Panc1 (cell line): ENCODE data around the gene SUSD6.

Experiments
- POLR2AphosphoS5 ChIP-seq: IDR thresholded peaks from 2 replicates; pipeline ENCODE4 v1.6.1; 2012; ENCODE audit warnings: mild to moderate bottlenecking, low read depth, low read length, moderate library complexity
- REST ChIP-seq, 2 experiments: IDR thresholded peaks; 2 replicates each; pipeline ENCODE4 v1.6.1; 2011 to 2012; ENCODE audit warnings: low read depth in 2 of 2, control low read depth in 1 of 2, low read length in 1 of 2, mild to moderate bottlenecking in 1 of 2, moderate library complexity in 1 of 2; ENCODE audit not compliant: insufficient read depth in 1 of 2
- SIN3A ChIP-seq: IDR thresholded peaks from 2 replicates; pipeline ENCODE4 v1.6.1; 2012; ENCODE audit warnings: low read depth, mild to moderate bottlenecking, low read length, moderate library complexity, borderline replicate concordance; ENCODE audit not compliant: insufficient read depth
- TF ChIP-seq, protein P1 (sequence below): fragments of 450-650 bp; IDR thresholded peaks from 2 replicates; pipeline ENCODE4 v1.5.1; 2017; ENCODE audit warnings: mild to moderate bottlenecking

DNA sequence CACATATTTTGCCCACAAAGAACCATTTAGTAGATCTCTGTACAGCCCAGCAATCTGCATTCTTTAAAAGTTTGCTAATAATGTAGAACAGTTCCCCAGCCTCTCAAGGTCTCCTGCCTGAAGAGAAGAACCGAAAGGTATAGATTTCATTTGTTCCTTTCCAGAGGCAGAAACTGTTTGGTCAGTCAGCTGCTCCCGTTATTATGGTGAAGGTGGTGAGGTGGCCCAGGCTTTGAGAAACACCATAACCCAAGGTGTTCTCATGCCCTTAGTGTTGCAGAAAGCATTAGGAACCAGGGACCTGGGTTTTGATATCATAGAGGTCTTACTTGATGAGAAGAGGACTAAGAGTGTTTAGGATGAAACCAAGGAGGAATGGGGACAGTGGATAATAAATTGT lies 65.3 kb downstream of the SUSD6 start:
- TF ChIP-seq, protein P1, sequence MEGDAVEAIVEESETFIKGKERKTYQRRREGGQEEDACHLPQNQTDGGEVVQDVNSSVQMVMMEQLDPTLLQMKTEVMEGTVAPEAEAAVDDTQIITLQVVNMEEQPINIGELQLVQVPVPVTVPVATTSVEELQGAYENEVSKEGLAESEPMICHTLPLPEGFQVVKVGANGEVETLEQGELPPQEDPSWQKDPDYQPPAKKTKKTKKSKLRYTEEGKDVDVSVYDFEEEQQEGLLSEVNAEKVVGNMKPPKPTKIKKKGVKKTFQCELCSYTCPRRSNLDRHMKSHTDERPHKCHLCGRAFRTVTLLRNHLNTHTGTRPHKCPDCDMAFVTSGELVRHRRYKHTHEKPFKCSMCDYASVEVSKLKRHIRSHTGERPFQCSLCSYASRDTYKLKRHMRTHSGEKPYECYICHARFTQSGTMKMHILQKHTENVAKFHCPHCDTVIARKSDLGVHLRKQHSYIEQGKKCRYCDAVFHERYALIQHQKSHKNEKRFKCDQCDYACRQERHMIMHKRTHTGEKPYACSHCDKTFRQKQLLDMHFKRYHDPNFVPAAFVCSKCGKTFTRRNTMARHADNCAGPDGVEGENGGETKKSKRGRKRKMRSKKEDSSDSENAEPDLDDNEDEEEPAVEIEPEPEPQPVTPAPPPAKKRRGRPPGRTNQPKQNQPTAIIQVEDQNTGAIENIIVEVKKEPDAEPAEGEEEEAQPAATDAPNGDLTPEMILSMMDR, result no peak
- TF ChIP-seq POLR2AphosphoS5 (no peak), REST (IDR thresholded peaks at IDR 0.05; ENCODE audit: insufficient read depth in 1 of 2, low read depth in 2 of 2, low read length in 1 of 2) (no peak), SIN3A (no peak)
